ENCODE measurements around the gene RCBTB1.

RCBTB1 gene

GRCh38 chr13:49561062-49561410 lies 24.3 kb downstream of the RCBTB1 start:
- in situ Hi-C loops (cut with MboI; ENCODE audit: low sequenced_read_pairs): no loop called here

GRCh38 chr13:49560270-49561061 lies 24.9 kb downstream of the RCBTB1 start:
- in situ Hi-C loops (cut with MboI; ENCODE audit: low sequenced_read_pairs): no loop called here

- in situ Hi-C loops (cut with MboI; ENCODE audit: low sequenced_read_pairs): no loop called here
Measured at GRCh38 chr13:49559006-49559405, 26.4 kb downstream of the RCBTB1 start.

- in situ Hi-C loops (cut with MboI; ENCODE audit: low sequenced_read_pairs): no loop called here
Measured at GRCh38 chr13:49554387-49554786, 31.0 kb downstream of the RCBTB1 start.

GRCh38 chr13:49553888-49554287 lies 31.5 kb downstream of the RCBTB1 start:
- in situ Hi-C loops (cut with MboI; ENCODE audit: low sequenced_read_pairs): no loop called here

GRCh38 chr13:49550942-49551644 lies 34.3 kb downstream of the RCBTB1 start:
- in situ Hi-C loops (cut with MboI; ENCODE audit: low sequenced_read_pairs): no loop called here

- in situ Hi-C loops (cut with MboI; ENCODE audit: low sequenced_read_pairs): no loop called here
Measured at GRCh38 chr13:49549289-49549688, 36.1 kb downstream of the RCBTB1 start.

GRCh38 chr13:49546561-49546960 lies 38.8 kb downstream of the RCBTB1 start:
- in situ Hi-C loops (cut with MboI; ENCODE audit: low sequenced_read_pairs): no loop called here

GRCh38 chr13:49545661-49546060 lies 39.7 kb downstream of the RCBTB1 start:
- in situ Hi-C loops (cut with MboI; ENCODE audit: low sequenced_read_pairs): no loop called here

- in situ Hi-C loops (cut with MboI; ENCODE audit: low sequenced_read_pairs): no loop called here
Measured at GRCh38 chr13:49543656-49544055, 41.7 kb downstream of the RCBTB1 start.

GRCh38 chr13:49540552-49540951 lies 44.8 kb downstream of the RCBTB1 start:
- in situ Hi-C loops (cut with MboI; ENCODE audit: low sequenced_read_pairs): no loop called here

- in situ Hi-C loops (cut with MboI; ENCODE audit: low sequenced_read_pairs): no loop called here
Measured at GRCh38 chr13:49539746-49540145, 45.6 kb downstream of the RCBTB1 start.

- in situ Hi-C loops (cut with MboI; ENCODE audit: low sequenced_read_pairs): no loop called here
Measured at GRCh38 chr13:49539313-49539712, 46.0 kb downstream of the RCBTB1 start.

- in situ Hi-C loops (cut with MboI; ENCODE audit: low sequenced_read_pairs): no loop called here
Measured at GRCh38 chr13:49538404-49538803, 47.0 kb downstream of the RCBTB1 start.

- in situ Hi-C loops (cut with MboI; ENCODE audit: low sequenced_read_pairs): no loop called here
Measured at GRCh38 chr13:49536144-49536873, 49.0 kb downstream of the RCBTB1 start.

- in situ Hi-C loops (cut with MboI; ENCODE audit: low sequenced_read_pairs): no loop called here
Measured at GRCh38 chr13:49533591-49534269, 51.6 kb downstream of the RCBTB1 start.

- in situ Hi-C loops (cut with MboI; ENCODE audit: low sequenced_read_pairs): no loop called here
Measured at GRCh38 chr13:49533011-49533410, 52.3 kb downstream of the RCBTB1 start.

- in situ Hi-C loops (cut with MboI; ENCODE audit: low sequenced_read_pairs): no loop called here
Measured at GRCh38 chr13:49532593-49532992, 52.8 kb downstream of the RCBTB1 start.

GRCh38 chr13:49530457-49530856 lies 54.9 kb downstream of the RCBTB1 start:
- in situ Hi-C loops (cut with MboI; ENCODE audit: low sequenced_read_pairs): no loop called here

GRCh38 chr13:49528161-49528560 lies 57.2 kb downstream of the RCBTB1 start:
- in situ Hi-C loops (cut with MboI; ENCODE audit: low sequenced_read_pairs): no loop called here

GRCh38 chr13:49527123-49527522 lies 58.2 kb downstream of the RCBTB1 start:
- in situ Hi-C loops (cut with MboI; ENCODE audit: low sequenced_read_pairs): no loop called here

Measured in HL-60/S4 (cell line).